ENCODE data around the gene SOX6. TPM values are rescaled to one million over a fixed set of nuclear protein-coding genes. Genes with fewer than 3 reads are reported as not detected.
A peak's percentile ranks its signal among the peaks of the same experiment; 100 is the strongest.

The SOX6 gene
- total and polyA plus RNA-seq, 2 of the 13 experiments (the other 11 are each of a cell fraction or from before 2014, with no cell fraction given): 2.6 to 11.2 TPM

DNA sequence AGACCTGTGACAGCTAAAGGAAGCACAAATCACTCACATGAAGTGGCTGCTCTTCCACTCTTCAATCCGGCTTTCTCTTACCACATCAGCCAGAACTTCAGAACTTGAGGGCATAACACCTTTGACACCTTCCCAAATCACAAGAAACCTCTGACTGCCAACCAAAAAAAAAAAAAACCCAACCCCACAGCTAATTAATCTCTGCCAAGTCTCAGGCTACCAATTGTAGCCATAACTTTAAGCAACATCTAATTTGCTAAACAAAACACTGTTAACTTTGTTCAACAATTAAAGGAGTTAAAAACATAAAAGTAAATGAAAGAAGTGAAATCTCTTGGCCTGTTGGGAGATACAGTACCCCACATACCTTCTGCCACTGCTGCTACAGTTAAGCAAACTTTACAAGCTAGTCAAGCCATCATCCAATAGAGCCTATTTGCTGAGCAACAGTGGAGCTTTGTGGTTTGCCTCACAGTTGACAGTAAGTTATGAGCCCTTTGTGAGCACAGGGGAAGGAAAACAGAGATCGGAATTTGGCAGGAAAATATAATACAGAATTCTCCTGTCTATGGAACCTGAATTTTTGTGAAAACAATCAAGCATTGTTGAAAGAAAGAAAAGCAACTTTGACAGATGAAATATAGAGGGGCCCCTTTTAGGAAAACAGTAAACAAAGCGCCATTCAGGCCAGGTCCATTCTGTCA lies at the start of gene SOX6 (continued):
- TF ChIP-seq HHEX (CRISPR knock-in tag; IDR thresholded peaks at IDR 0.05): no peak
- TF ChIP-seq NR2F6 (IDR thresholded peaks at IDR 0.05): peak; percentile 18; the same call in 1 of the 2 replicates
- no peak for TF ChIP-seq NR2F6 (CRISPR knock-in tag; IDR thresholded peaks at IDR 0.05)
- no peak for TF ChIP-seq TOE1 (CRISPR knock-in tag; IDR thresholded peaks at IDR 0.05)
- TF ChIP-seq ERF (CRISPR knock-in tag; IDR thresholded peaks at IDR 0.05): 0 out of 2 replicates have a peak, but pooled peaks have one; percentile 35
- TF ChIP-seq GFI1 (CRISPR knock-in tag; IDR thresholded peaks at IDR 0.05; ENCODE audit: borderline replicate concordance): no peak
- TF ChIP-seq SYNCRIP (IDR thresholded peaks at IDR 0.05; ENCODE audit: insufficient read depth, low read depth, low read length): no peak
- TF ChIP-seq SMC3 (IDR thresholded peaks at IDR 0.05; ENCODE audit: low read length): peak; percentile 35; the same call in 1 of the 2 replicates
- TF ChIP-seq, protein P1, sequence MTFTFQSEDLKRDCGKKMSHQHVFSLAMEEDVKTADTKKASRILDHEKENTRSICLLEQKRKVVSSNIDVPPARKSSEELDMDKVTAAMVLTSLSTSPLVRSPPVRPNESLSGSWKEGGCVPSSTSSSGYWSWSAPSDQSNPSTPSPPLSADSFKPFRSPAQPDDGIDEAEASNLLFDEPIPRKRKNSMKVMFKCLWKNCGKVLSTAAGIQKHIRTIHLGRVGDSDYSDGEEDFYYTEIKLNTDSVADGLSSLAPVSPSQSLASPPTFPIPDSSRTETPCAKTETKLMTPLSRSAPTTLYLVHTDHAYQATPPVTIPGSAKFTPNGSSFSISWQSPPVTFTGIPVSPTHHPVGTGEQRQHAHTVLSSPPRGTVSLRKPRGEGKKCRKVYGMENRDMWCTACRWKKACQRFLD (CRISPR knock-in tag; IDR thresholded peaks at IDR 0.05; ENCODE audit: borderline replicate concordance): no peak
- TF ChIP-seq HMG20B (CRISPR knock-in tag; conservative IDR thresholded peaks at IDR 0.05): no peak
- TF ChIP-seq JDP2 (CRISPR knock-in tag; IDR thresholded peaks at IDR 0.05; ENCODE audit: borderline replicate concordance): no peak
- no peak for TF ChIP-seq ZNF251 (CRISPR knock-in tag; IDR thresholded peaks at IDR 0.05)
- TF ChIP-seq, protein P2, sequence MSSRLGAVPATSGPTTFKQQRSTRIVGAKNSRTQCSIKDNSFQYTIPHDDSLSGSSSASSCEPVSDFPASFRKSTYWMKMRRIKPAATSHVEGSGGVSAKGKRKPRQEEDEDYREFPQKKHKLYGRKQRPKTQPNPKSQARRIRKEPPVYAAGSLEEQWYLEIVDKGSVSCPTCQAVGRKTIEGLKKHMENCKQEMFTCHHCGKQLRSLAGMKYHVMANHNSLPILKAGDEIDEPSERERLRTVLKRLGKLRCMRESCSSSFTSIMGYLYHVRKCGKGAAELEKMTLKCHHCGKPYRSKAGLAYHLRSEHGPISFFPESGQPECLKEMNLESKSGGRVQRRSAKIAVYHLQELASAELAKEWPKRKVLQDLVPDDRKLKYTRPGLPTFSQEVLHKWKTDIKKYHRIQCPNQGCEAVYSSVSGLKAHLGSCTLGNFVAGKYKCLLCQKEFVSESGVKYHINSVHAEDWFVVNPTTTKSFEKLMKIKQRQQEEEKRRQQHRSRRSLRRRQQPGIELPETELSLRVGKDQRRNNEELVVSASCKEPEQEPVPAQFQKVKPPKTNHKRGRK (CRISPR knock-in tag; IDR thresholded peaks at IDR 0.05): no peak
- peak; percentile 81; the same call in 1 of the 2 replicates for TF ChIP-seq ZNF292 (CRISPR knock-in tag; IDR thresholded peaks at IDR 0.05; ENCODE audit: borderline replicate concordance, low read depth)
- TF ChIP-seq ZNF775 (CRISPR knock-in tag; IDR thresholded peaks at IDR 0.05; ENCODE audit: borderline replicate concordance): no peak
- TF ChIP-seq IRF2 (CRISPR knock-in tag; IDR thresholded peaks at IDR 0.05): 0 out of 2 replicates have a peak, but pooled peaks have one; percentile 40
- TF ChIP-seq ATF2 (CRISPR knock-in tag; IDR thresholded peaks at IDR 0.05): no peak
- TF ChIP-seq, protein P3, sequence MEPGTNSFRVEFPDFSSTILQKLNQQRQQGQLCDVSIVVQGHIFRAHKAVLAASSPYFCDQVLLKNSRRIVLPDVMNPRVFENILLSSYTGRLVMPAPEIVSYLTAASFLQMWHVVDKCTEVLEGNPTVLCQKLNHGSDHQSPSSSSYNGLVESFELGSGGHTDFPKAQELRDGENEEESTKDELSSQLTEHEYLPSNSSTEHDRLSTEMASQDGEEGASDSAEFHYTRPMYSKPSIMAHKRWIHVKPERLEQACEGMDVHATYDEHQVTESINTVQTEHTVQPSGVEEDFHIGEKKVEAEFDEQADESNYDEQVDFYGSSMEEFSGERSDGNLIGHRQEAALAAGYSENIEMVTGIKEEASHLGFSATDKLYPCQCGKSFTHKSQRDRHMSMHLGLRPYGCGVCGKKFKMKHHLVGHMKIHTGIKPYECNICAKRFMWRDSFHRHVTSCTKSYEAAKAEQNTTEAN (CRISPR knock-in tag; conservative IDR thresholded peaks at IDR 0.05): no peak
- TF ChIP-seq MTA1 (CRISPR knock-in tag; IDR thresholded peaks at IDR 0.05; ENCODE audit: borderline replicate concordance): no peak
- no peak for TF ChIP-seq ZNF761 (CRISPR knock-in tag; conservative IDR thresholded peaks at IDR 0.05)
- no peak for TF ChIP-seq CSRNP2 (CRISPR knock-in tag; conservative IDR thresholded peaks at IDR 0.05; ENCODE audit: low read depth)
- TF ChIP-seq ZNF382 (CRISPR knock-in tag; IDR thresholded peaks at IDR 0.05; ENCODE audit: borderline replicate concordance): no peak
- TF ChIP-seq ZFP37 (CRISPR knock-in tag; IDR thresholded peaks at IDR 0.05; ENCODE audit: borderline replicate concordance): no peak
